HL-60 (cell line): Measurements from ENCODE around the gene PTPRN2.

ENCODE experiments used
- DNase-seq, 2 experiments: peaks; one replicate each; pipeline ENCODE4 v3.0.0-alpha.2; 2010 to 2020; ENCODE audit warnings: low read depth in 1 of 2, low spot score in 1 of 2
- H3K27ac ChIP-seq: fragments of 250-450 bp; sonication (Bioruptor Pico); replicated peaks from 2 replicates; pipeline ENCODE4 v1.5.1; 2020; ENCODE audit warnings: mild to moderate bottlenecking, moderate library complexity
- H3K27me3 ChIP-seq: fragments of 250-450 bp; sonication (Bioruptor Pico); 2 replicates; pipeline ENCODE4 v1.5.1; 2021; ENCODE audit warnings: mild to moderate bottlenecking, moderate library complexity; ENCODE audit not compliant: insufficient read depth, poor library complexity, severe bottlenecking
- H3K4me3 ChIP-seq: replicated peaks from 2 replicates; pipeline ENCODE4 v1.5.1; 2011; ENCODE audit warnings: mild to moderate bottlenecking, control low read depth, low read length; ENCODE audit not compliant: insufficient read depth
- GABPA ChIP-seq: IDR thresholded peaks from 2 replicates; pipeline ENCODE4 v1.6.1; 2012; ENCODE audit warnings: low read depth
- POLR2AphosphoS5 ChIP-seq: IDR thresholded peaks from 2 replicates; pipeline ENCODE4 v1.6.1; 2012; ENCODE audit warnings: low read depth
- SPI1 ChIP-seq: IDR thresholded peaks from 2 replicates; pipeline ENCODE4 v1.6.1; 2012; ENCODE audit warnings: low read depth, mild to moderate bottlenecking, borderline replicate concordance
- TF ChIP-seq, protein P1 (sequence below): IDR thresholded peaks from 2 replicates; pipeline ENCODE4 v1.6.1; 2012; ENCODE audit warnings: low read depth; ENCODE audit not compliant: insufficient replicate concordance
- TF ChIP-seq, protein P2 (sequence below): IDR thresholded peaks from one replicate; pipeline ENCODE4 v1.5.1; 2011; ENCODE audit warnings: low read length, control low read depth, inconsistent platforms; ENCODE audit not compliant: insufficient read depth

Gene PTPRN2

DNA sequence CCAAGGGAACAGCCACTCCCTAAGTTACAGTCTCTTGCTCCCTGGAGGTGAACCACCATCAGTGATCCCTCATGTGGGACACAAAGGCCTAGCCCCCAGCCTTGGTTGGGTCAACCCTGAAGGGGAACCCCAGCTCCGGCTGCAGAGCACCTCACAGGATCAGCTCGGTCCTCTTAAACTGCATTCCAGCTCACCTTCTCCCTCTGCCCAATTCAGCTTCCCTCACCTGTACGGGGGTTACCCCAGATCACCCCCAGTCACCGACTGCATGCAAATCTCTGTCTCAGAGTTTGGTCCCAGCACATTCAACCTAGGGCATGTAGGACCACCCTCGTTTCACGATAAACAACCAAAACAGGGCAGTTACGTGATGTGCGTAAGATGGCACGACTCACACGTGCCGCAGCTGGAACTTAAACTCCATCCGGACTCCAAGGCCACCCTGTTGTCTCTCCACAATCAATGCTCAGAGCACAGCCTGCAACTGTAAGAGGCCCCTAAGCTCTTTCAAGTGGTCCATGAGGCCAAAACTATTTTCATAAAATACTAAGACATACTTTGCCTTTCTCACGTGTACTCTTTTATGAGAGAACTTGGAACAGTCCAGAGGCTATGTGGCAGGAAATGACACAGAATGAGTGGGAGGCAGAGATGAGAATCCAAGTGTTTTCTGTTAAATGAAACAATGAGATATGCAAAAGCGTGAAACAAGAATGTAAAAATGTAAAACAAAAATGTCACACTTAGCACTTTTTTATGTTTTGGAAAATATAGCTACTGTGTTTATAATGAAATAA is 285.2 kb downstream of the PTPRN2 start:
- Histone ChIP-seq H3K4me3 (no peak overlapping the region), H3K27ac (no peak overlapping the region), H3K27me3 (no peaks in the 10 kb centered on the region)
- DNase-seq: no peak
- TF ChIP-seq SPI1: no peak

DNA sequence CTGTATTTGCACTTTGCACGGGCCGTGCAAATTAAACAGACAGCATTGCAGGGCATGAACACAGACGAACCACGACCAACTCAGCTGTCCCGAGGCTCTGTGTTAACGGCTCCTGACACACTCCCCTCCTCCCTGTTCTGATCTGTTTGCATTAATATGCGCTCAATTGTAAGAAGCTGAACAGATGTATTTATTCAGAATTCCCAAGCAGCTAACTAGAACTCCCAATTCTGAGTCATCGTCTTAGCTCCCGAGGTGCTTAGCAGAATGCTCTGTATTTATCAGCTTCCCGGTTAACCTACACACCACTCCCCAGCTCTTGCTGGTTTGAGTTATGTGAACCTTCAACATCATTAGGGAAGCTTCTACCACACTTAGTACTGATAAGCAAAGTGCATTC is 286.4 kb downstream of the PTPRN2 start:
- Histone ChIP-seq H3K4me3 (no peak overlapping the region), H3K27me3 (no peaks in the 10 kb centered on the region), H3K27ac (no peak overlapping the region)
- DNase-seq: no peak
- TF ChIP-seq POLR2AphosphoS5: no peak
- no peak for TF ChIP-seq GABPA
- TF ChIP-seq, protein P1, sequence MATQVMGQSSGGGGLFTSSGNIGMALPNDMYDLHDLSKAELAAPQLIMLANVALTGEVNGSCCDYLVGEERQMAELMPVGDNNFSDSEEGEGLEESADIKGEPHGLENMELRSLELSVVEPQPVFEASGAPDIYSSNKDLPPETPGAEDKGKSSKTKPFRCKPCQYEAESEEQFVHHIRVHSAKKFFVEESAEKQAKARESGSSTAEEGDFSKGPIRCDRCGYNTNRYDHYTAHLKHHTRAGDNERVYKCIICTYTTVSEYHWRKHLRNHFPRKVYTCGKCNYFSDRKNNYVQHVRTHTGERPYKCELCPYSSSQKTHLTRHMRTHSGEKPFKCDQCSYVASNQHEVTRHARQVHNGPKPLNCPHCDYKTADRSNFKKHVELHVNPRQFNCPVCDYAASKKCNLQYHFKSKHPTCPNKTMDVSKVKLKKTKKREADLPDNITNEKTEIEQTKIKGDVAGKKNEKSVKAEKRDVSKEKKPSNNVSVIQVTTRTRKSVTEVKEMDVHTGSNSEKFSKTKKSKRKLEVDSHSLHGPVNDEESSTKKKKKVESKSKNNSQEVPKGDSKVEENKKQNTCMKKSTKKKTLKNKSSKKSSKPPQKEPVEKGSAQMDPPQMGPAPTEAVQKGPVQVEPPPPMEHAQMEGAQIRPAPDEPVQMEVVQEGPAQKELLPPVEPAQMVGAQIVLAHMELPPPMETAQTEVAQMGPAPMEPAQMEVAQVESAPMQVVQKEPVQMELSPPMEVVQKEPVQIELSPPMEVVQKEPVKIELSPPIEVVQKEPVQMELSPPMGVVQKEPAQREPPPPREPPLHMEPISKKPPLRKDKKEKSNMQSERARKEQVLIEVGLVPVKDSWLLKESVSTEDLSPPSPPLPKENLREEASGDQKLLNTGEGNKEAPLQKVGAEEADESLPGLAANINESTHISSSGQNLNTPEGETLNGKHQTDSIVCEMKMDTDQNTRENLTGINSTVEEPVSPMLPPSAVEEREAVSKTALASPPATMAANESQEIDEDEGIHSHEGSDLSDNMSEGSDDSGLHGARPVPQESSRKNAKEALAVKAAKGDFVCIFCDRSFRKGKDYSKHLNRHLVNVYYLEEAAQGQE: no peak
- TF ChIP-seq SPI1: no peak
- TF ChIP-seq, protein P2, sequence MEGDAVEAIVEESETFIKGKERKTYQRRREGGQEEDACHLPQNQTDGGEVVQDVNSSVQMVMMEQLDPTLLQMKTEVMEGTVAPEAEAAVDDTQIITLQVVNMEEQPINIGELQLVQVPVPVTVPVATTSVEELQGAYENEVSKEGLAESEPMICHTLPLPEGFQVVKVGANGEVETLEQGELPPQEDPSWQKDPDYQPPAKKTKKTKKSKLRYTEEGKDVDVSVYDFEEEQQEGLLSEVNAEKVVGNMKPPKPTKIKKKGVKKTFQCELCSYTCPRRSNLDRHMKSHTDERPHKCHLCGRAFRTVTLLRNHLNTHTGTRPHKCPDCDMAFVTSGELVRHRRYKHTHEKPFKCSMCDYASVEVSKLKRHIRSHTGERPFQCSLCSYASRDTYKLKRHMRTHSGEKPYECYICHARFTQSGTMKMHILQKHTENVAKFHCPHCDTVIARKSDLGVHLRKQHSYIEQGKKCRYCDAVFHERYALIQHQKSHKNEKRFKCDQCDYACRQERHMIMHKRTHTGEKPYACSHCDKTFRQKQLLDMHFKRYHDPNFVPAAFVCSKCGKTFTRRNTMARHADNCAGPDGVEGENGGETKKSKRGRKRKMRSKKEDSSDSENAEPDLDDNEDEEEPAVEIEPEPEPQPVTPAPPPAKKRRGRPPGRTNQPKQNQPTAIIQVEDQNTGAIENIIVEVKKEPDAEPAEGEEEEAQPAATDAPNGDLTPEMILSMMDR: no peak

DNA sequence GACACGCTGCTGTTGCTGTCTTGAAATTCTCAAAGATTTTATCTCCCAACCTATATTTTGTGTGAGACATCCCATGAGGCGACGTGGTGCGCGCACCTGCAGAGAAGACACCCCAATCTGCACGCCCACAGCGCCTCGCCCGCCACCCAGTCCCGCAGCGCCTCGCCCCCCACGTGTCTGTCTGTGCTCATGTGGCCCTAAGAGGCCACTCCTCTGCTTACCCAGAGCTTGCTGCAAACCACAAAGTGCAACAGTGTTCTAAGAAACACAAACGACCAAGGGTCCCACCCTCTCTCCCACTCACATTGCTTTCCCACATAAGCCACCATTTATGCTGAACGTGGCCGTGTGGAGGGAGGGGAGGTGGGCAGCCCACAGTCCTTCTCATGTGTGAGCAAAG is 287.2 kb downstream of the PTPRN2 start:
- TF ChIP-seq, protein P1: no peak
- TF ChIP-seq GABPA: no peak
- TF ChIP-seq, protein P2: no peak
- TF ChIP-seq POLR2AphosphoS5: no peak
- no peak for TF ChIP-seq SPI1
- no peak for DNase-seq
- Histone ChIP-seq H3K27me3 (no peaks in the 10 kb centered on the region), H3K27ac (no peak overlapping the region), H3K4me3 (no peak overlapping the region)

DNA sequence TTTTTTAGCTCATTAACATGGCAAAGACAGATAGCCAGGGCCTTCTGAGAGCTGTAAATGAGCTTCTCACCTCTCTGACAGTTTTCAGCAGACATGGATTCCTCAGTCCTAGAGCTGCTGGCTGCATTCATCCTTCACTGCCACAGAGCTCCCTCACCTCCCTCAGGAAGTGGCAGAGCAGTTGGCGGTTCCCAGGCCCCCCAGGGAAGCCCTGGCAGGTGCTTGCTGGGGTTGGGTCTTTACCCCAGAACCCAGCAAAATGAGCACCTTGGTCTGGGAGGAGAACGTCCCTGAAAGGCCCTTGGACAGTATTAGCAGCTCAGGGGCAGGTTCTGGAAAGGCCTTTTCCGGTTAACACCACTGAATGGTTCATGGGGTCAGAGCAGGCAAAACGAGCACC is 288.0 kb downstream of the PTPRN2 start:
- no peaks in the 10 kb centered on the region for H3K27me3 ChIP-seq
- TF ChIP-seq, protein P2: no peak
- no peak for TF ChIP-seq SPI1
- TF ChIP-seq, protein P1: no peak
- no peak for TF ChIP-seq GABPA
- no peak for TF ChIP-seq POLR2AphosphoS5
- no peak overlapping the region for H3K4me3 ChIP-seq
- no peak for DNase-seq
- H3K27ac ChIP-seq: no peak overlapping the region
